HL-60 (cell line): Measurements from ENCODE around the gene NANOS1.

ENCODE experiments used
- GABPA ChIP-seq: IDR thresholded peaks from 2 replicates; pipeline ENCODE4 v1.6.1; 2012; ENCODE audit warnings: low read depth
- POLR2AphosphoS5 ChIP-seq: IDR thresholded peaks from 2 replicates; pipeline ENCODE4 v1.6.1; 2012; ENCODE audit warnings: low read depth
- TF ChIP-seq, protein P1 (sequence below): IDR thresholded peaks from one replicate; pipeline ENCODE4 v1.5.1; 2011; ENCODE audit warnings: low read length, control low read depth, inconsistent platforms; ENCODE audit not compliant: insufficient read depth

GRCh38 chr10:119049361-119049760, 19.8 kb downstream of the NANOS1 start:
- TF ChIP-seq POLR2AphosphoS5 (no peak), GABPA (no peak)
- TF ChIP-seq, protein P1, sequence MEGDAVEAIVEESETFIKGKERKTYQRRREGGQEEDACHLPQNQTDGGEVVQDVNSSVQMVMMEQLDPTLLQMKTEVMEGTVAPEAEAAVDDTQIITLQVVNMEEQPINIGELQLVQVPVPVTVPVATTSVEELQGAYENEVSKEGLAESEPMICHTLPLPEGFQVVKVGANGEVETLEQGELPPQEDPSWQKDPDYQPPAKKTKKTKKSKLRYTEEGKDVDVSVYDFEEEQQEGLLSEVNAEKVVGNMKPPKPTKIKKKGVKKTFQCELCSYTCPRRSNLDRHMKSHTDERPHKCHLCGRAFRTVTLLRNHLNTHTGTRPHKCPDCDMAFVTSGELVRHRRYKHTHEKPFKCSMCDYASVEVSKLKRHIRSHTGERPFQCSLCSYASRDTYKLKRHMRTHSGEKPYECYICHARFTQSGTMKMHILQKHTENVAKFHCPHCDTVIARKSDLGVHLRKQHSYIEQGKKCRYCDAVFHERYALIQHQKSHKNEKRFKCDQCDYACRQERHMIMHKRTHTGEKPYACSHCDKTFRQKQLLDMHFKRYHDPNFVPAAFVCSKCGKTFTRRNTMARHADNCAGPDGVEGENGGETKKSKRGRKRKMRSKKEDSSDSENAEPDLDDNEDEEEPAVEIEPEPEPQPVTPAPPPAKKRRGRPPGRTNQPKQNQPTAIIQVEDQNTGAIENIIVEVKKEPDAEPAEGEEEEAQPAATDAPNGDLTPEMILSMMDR: no peak
